WTC11 (cell line): ENCODE data around the gene SYNGR3. TPM values are rescaled to one million over a fixed set of nuclear protein-coding genes. Genes with fewer than 3 reads are reported as not detected.

ENCODE experiments used
- ATAC-seq: fragments of 200-7000 bp; cut with Tn5 transposase; 2 replicates; pipeline ENCODE4 v1.10.0; 2021; ENCODE audit warnings: mild to moderate bottlenecking, moderate library complexity
- CTCF ChIA-PET: fragments of 300-600 bp; sonication (Branson Sonifier 250); formaldehyde crosslinking; loops from one replicate; lab custom pipeline; 2021; ENCODE audit warnings: antibody characterized with exemption; lab: Charles Lee
- POLR2A ChIA-PET: fragments of 350-600 bp; sonication (Branson Sonifier 250); formaldehyde crosslinking; loops from one replicate; lab custom pipeline; 2021; ENCODE audit warnings: antibody characterized with exemption; lab: Charles Lee
- DNase-seq: peaks from one replicate; pipeline ENCODE4 v3.0.0; 2021; ENCODE audit warnings: low spot score
- H3K27ac Mint-ChIP-seq: 2 replicates; pipeline ENCODE4 v1.8.0; 2021; ENCODE audit warnings: mixed read lengths
- H3K27me3 Mint-ChIP-seq: 2 replicates; pipeline ENCODE4 v1.8.0; 2021; ENCODE audit warnings: low read depth, mild to moderate bottlenecking, moderate library complexity, mixed read lengths
- H3K36me3 Mint-ChIP-seq: 2 replicates; pipeline ENCODE4 v1.8.0; 2021; ENCODE audit warnings: mixed read lengths
- H3K4me1 Mint-ChIP-seq: 2 replicates; pipeline ENCODE4 v1.8.0; 2022; ENCODE audit warnings: mixed read lengths
- H3K4me3 Mint-ChIP-seq: 2 replicates; pipeline ENCODE4 v1.8.0; 2021; ENCODE audit warnings: mild to moderate bottlenecking, moderate library complexity, mixed read lengths
- H3K9me3 Mint-ChIP-seq: 2 replicates; pipeline ENCODE4 v1.8.0; 2021; ENCODE audit warnings: mixed read lengths
- ARID4B ChIP-seq: sonication (generic); formaldehyde crosslinking; IDR thresholded peaks from 2 replicates; pipeline ENCODE4 v1.8.0; 2023; ENCODE audit warnings: missing genetic modification reagents, mild to moderate bottlenecking, borderline replicate concordance
- ATF6 ChIP-seq: sonication (generic); formaldehyde crosslinking; IDR thresholded peaks from 2 replicates; pipeline ENCODE4 v1.8.1; 2023; ENCODE audit warnings: mild to moderate bottlenecking, missing genetic modification reagents
- EMX1 ChIP-seq: fragments of 250-450 bp; sonication (Bioruptor Pico); IDR thresholded peaks from 2 replicates; pipeline ENCODE4 v1.8.0; 2021; ENCODE audit warnings: mild to moderate bottlenecking
- FOXJ3 ChIP-seq: sonication (generic); formaldehyde crosslinking; IDR thresholded peaks from 2 replicates; pipeline ENCODE4 v1.9.0; 2021; ENCODE audit warnings: missing genetic modification reagents, mild to moderate bottlenecking, borderline replicate concordance
- FOXP1 ChIP-seq: sonication (generic); formaldehyde crosslinking; IDR thresholded peaks from 2 replicates; pipeline ENCODE4 v1.8.0; 2022; ENCODE audit warnings: missing genetic modification reagents, mild to moderate bottlenecking, moderate library complexity, borderline replicate concordance
- GABPB1 ChIP-seq: sonication (generic); formaldehyde crosslinking; IDR thresholded peaks from 2 replicates; pipeline ENCODE4 v1.8.1; 2023; ENCODE audit warnings: mild to moderate bottlenecking, missing genetic modification reagents
- JAZF1 ChIP-seq: fragments of 250-450 bp; sonication (Bioruptor Pico); IDR thresholded peaks from 2 replicates; pipeline ENCODE4 v1.9.0; 2021; ENCODE audit warnings: moderate library complexity, mild to moderate bottlenecking, inconsistent platforms
- JUN ChIP-seq: sonication (generic); formaldehyde crosslinking; IDR thresholded peaks from 2 replicates; pipeline ENCODE4 v1.8.0; 2023; ENCODE audit warnings: mild to moderate bottlenecking, missing genetic modification reagents
- MXD4 ChIP-seq: fragments of 250-450 bp; sonication (Bioruptor Pico); IDR thresholded peaks from 2 replicates; pipeline ENCODE4 v1.8.0; 2021; ENCODE audit warnings: mild to moderate bottlenecking, moderate library complexity, borderline replicate concordance
- MYBL2 ChIP-seq: sonication (generic); formaldehyde crosslinking; IDR thresholded peaks from 2 replicates; pipeline ENCODE4 v1.8.1; 2023; ENCODE audit warnings: mild to moderate bottlenecking, moderate library complexity, missing genetic modification reagents
- NR1H2 ChIP-seq: sonication (generic); formaldehyde crosslinking; IDR thresholded peaks from 2 replicates; pipeline ENCODE4 v1.9.0; 2021; ENCODE audit warnings: mild to moderate bottlenecking, moderate library complexity, missing genetic modification reagents
- SMAD4 ChIP-seq: sonication (generic); formaldehyde crosslinking; IDR thresholded peaks from 2 replicates; pipeline ENCODE4 v1.8.0; 2022; ENCODE audit warnings: mild to moderate bottlenecking, missing genetic modification reagents
- SOX15 ChIP-seq: fragments of 250-450 bp; sonication (Bioruptor Pico); IDR thresholded peaks from 2 replicates; pipeline ENCODE4 v1.9.0; 2021; ENCODE audit warnings: mild to moderate bottlenecking
- SP1 ChIP-seq: sonication (generic); formaldehyde crosslinking; conservative IDR thresholded peaks from 2 replicates; pipeline ENCODE4 v1.8.1; 2022; ENCODE audit warnings: missing genetic modification reagents
- TEAD4 ChIP-seq: sonication (generic); formaldehyde crosslinking; IDR thresholded peaks from 2 replicates; pipeline ENCODE4 v1.8.0; 2022; ENCODE audit warnings: mild to moderate bottlenecking, missing genetic modification reagents
- TP53 ChIP-seq: sonication (generic); formaldehyde crosslinking; IDR thresholded peaks from 2 replicates; pipeline ENCODE4 v1.8.1; 2023; ENCODE audit warnings: mild to moderate bottlenecking, missing genetic modification reagents
- ZNF138 ChIP-seq: sonication (generic); formaldehyde crosslinking; conservative IDR thresholded peaks from 2 replicates; pipeline ENCODE4 v1.8.1; 2022; ENCODE audit warnings: mild to moderate bottlenecking, moderate library complexity, missing genetic modification reagents
- ZNF219 ChIP-seq: sonication (generic); formaldehyde crosslinking; IDR thresholded peaks from 2 replicates; pipeline ENCODE4 v1.8.0; 2023; ENCODE audit warnings: missing genetic modification reagents, mild to moderate bottlenecking, borderline replicate concordance
- ZNF232 ChIP-seq: sonication (generic); formaldehyde crosslinking; IDR thresholded peaks from 2 replicates; pipeline ENCODE4 v1.8.0; 2022; ENCODE audit warnings: mild to moderate bottlenecking, missing genetic modification reagents
- ZNF317 ChIP-seq: sonication (generic); formaldehyde crosslinking; IDR thresholded peaks from 2 replicates; pipeline ENCODE4 v1.8.1; 2023; ENCODE audit warnings: low read depth, mild to moderate bottlenecking, moderate library complexity, missing genetic modification reagents, borderline replicate concordance
- ZNF396 ChIP-seq: fragments of 250-450 bp; sonication (Bioruptor Pico); IDR thresholded peaks from 2 replicates; pipeline ENCODE4 v1.8.0; 2021; ENCODE audit warnings: mild to moderate bottlenecking, moderate library complexity, borderline replicate concordance
- total RNA-seq: library from RNA; stranded (reverse); gene quantifications from 3 replicates; pipeline ENCODE4 v1.2.3, GENCODE V29; 2021
- TF ChIP-seq, protein P1 (sequence below): sonication (generic); formaldehyde crosslinking; IDR thresholded peaks from 2 replicates; pipeline ENCODE4 v1.8.1; 2022; ENCODE audit warnings: missing genetic modification reagents, borderline replicate concordance
- TF ChIP-seq, protein P2 (sequence below): sonication (generic); formaldehyde crosslinking; IDR thresholded peaks from 2 replicates; pipeline ENCODE4 v1.8.0; 2023; ENCODE audit warnings: mild to moderate bottlenecking, missing genetic modification reagents

The SYNGR3 gene
- total RNA-seq, 1 experiment from 2014 or later: 41.5 TPM

GRCh38 chr16:1978476-1979120 is 11.2 kb upstream of the SYNGR3 start:
- no peak overlapping the region for H3K27ac Mint-ChIP-seq
- peak; percentile 46; the same call in 1 of the 2 replicates for TF ChIP-seq ARID4B (CRISPR knock-in tag)
- TF ChIP-seq, protein P1, sequence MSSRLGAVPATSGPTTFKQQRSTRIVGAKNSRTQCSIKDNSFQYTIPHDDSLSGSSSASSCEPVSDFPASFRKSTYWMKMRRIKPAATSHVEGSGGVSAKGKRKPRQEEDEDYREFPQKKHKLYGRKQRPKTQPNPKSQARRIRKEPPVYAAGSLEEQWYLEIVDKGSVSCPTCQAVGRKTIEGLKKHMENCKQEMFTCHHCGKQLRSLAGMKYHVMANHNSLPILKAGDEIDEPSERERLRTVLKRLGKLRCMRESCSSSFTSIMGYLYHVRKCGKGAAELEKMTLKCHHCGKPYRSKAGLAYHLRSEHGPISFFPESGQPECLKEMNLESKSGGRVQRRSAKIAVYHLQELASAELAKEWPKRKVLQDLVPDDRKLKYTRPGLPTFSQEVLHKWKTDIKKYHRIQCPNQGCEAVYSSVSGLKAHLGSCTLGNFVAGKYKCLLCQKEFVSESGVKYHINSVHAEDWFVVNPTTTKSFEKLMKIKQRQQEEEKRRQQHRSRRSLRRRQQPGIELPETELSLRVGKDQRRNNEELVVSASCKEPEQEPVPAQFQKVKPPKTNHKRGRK (CRISPR knock-in tag): no peak
- TF ChIP-seq, protein P2, sequence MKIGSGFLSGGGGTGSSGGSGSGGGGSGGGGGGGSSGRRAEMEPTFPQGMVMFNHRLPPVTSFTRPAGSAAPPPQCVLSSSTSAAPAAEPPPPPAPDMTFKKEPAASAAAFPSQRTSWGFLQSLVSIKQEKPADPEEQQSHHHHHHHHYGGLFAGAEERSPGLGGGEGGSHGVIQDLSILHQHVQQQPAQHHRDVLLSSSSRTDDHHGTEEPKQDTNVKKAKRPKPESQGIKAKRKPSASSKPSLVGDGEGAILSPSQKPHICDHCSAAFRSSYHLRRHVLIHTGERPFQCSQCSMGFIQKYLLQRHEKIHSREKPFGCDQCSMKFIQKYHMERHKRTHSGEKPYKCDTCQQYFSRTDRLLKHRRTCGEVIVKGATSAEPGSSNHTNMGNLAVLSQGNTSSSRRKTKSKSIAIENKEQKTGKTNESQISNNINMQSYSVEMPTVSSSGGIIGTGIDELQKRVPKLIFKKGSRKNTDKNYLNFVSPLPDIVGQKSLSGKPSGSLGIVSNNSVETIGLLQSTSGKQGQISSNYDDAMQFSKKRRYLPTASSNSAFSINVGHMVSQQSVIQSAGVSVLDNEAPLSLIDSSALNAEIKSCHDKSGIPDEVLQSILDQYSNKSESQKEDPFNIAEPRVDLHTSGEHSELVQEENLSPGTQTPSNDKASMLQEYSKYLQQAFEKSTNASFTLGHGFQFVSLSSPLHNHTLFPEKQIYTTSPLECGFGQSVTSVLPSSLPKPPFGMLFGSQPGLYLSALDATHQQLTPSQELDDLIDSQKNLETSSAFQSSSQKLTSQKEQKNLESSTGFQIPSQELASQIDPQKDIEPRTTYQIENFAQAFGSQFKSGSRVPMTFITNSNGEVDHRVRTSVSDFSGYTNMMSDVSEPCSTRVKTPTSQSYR (CRISPR knock-in tag): peak; percentile 13; the same call in 1 of the 2 replicates
- 0 out of 2 replicates have a peak, but pooled peaks have one; percentile 2 for TF ChIP-seq MYBL2 (CRISPR knock-in tag)
- TF ChIP-seq FOXP1: no peak
- TF ChIP-seq SP1 (CRISPR knock-in tag): no peak
- H3K36me3 Mint-ChIP-seq: peaks cover 10% of the 10 kb centered on the region
- peak overlapping the region; percentile 42 for H3K4me3 Mint-ChIP-seq
- no peaks in the 10 kb centered on the region for H3K9me3 Mint-ChIP-seq
- DNase-seq: peak; percentile 45
- peaks cover 39% of the 10 kb centered on the region for H3K27me3 Mint-ChIP-seq
- ChIA-PET CTCF (interaction anchor here (1.1 to 4.4 kb wide), 6 partner anchors 14 to 196 kb away, joined by 3 to 19 read pairs (median 4); partner anchors contain the start of genes NUBP2, SPSB3 and TRAF7), POLR2A (interaction anchor here (1.1 to 1.6 kb wide), 3 partner anchors 13 to 35 kb away, joined by 3 to 7 read pairs (median 3); partner anchors contain the start of genes MSRB1 and RPS2)
- ATAC-seq: peak; percentile 4
- peaks cover 19% of the 10 kb centered on the region for H3K4me1 Mint-ChIP-seq

DNA sequence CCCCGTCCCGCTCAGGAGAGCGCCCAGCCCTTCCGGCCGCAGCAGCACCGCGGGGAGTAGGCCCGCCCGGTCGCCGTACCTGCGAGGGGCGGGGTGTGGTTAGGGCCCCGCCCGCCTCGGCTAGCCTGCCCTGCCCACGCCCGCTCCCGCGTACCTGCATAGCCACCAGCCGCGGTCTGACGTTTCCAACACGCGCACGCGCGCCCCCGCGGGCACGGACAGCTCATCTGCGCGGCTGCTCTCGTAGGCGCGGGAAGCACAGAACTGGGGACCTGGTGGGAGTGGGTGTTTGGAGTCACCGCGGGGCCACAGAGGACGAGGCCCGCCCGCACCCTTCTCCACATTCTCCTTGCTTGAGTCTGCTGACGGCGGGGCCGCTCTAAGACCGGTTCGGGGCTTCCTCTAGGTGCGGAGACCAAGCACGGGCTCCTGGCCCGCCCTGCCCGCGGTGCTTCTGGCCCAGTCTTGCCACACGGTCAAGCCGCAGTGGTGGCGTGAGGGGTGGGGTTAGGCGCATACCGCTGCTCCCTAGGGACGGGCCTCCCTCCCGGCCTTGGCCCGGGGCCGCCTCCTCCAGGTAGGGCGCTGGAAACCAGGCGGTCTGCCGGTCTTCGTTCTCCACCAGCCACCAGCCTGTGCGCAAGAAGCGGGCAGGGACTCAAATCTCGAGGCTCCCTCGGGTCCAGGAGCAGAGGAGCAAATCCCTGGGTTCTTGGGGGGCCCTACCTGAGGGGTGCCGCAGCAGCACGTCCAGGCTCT is 10.3 kb upstream of the SYNGR3 start:
- DNase-seq (peak; percentile 74), ATAC-seq (peak; percentile 31)
- CTCF ChIA-PET: interaction anchor here (1.0 to 4.4 kb wide), 9 partner anchors 13 to 197 kb away, joined by 3 to 19 read pairs (median 4); partner anchors contain the start of genes NUBP2, RPS2, SPSB3 and TRAF7
- Mint-ChIP-seq H3K27ac (no peak overlapping the region), H3K9me3 (no peaks in the 10 kb centered on the region), H3K27me3 (peaks cover 39% of the 10 kb centered on the region), H3K4me3 (peak overlapping the region; percentile 64), H3K4me1 (peaks cover 19% of the 10 kb centered on the region), H3K36me3 (peaks cover 10% of the 10 kb centered on the region)
- POLR2A ChIA-PET: interaction anchor here (1.0 to 3.0 kb wide), 6 partner anchors 15 to 112 kb away, joined by 3 to 20 read pairs (median 4); partner anchors contain the start of genes MSRB1 and RPS2
- TF ChIP-seq ZNF138 (CRISPR knock-in tag) (no peak), SOX15 (CRISPR knock-in tag) (no peak), EMX1 (CRISPR knock-in tag) (no peak; the same call in 1 of the 2 replicates), ATF6 (no peak), ZNF317 (CRISPR knock-in tag) (0 out of 2 replicates have a peak, but pooled peaks have one; percentile 16), FOXJ3 (CRISPR knock-in tag) (no peak), MXD4 (CRISPR knock-in tag) (no peak), ZNF232 (CRISPR knock-in tag) (no peak), TP53 (CRISPR knock-in tag) (peak; percentile 94), NR1H2 (no peak), JAZF1 (CRISPR knock-in tag) (no peak), ZNF396 (CRISPR knock-in tag) (no peak), SMAD4 (no peak), TEAD4 (no peak), JUN (no peak), GABPB1 (CRISPR knock-in tag) (no peak), ZNF219 (CRISPR knock-in tag) (no peak)
